HG03565 (cell line): Measurements from ENCODE around the gene DGLUCY.
A peak's percentile ranks its signal among the peaks of the same experiment; 100 is the strongest.
"Not testable (repeated sequence)": the region's sequence is repeated elsewhere in the genome, so short reads cannot be mapped to it uniquely, and the experiment has no call there.

Experiments
- ATAC-seq: cut with Tn5 transposase; IDR thresholded peaks from one replicate; pipeline ENCODE4 v1.9.1; 2021; ENCODE audit warnings: mild to moderate bottlenecking, moderate library complexity; ENCODE audit not compliant: unreplicated experiment

Gene DGLUCY

DNA sequence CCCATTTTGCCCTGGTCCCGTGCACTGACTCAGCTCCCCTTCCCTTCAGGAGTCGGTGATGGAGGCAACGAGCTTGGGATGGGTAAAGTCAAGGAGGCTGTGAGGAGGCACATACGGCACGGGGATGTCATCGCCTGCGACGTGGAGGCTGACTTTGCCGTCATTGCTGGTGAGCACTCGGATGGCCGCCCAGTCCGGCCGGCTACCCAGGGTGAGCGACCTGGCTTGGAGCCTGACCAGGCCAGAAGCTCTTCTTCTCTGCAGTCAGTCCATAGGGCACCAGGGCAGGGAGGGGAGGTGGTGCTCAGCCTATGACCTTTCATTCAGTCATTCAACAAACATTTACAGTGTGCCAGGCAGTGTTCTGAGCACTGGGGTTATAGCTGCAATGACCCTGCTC is 90.8 kb downstream of the DGLUCY start:
- no peak for ATAC-seq

GRCh38 chr14:91205459-91205858 is 91.6 kb downstream of the DGLUCY start:
- no peak for ATAC-seq

DNA sequence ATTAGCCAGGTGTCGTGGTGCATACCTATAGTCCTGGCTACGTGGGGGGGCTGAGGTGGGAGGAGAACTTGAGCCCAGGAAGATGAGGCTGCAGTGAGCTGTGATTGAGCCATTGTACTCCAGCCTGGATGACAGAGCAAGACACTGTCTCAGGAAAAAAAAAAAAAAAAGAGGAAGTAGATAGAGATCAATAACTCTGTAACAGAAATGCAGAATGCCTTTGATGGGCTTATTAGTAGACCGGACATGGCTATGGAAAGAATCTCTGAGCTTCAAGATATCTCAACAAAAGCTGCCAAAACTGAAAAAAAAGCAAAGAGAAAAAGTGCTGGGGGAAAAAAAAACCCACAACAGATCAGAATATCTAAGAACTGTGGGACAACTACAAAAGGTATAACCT is 93.1 kb downstream of the DGLUCY start:
- no peak for ATAC-seq

GRCh38 chr14:91211017-91211416 is 97.1 kb downstream of the DGLUCY start:
- ATAC-seq, result no peak

- ATAC-seq, result no peak
Measured at GRCh38 chr14:91214306-91214705, 100.4 kb downstream of the DGLUCY start.

DNA sequence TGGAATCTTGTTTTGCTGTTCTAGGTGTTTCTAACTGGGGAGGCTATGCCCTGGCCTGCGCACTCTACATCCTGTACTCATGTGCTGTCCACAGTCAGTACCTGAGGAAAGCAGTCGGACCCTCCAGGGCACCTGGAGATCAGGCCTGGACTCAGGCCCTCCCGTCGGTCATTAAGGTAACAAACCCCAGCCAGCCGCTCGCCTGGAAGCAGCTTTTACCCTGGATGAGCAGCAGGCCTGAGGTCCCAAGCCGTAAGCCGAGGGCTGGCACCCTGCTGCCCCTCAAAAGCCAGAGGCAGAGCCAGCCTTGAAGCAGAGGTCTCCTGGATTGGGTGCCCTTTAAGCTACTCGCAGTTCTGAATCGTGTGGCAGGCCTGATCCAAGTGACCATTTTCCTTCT is 101.5 kb downstream of the DGLUCY start:
- ATAC-seq, result no peak

GRCh38 chr14:91216731-91217226 is 102.9 kb downstream of the DGLUCY start:
- no peak for ATAC-seq

- ATAC-seq, result no peak
Measured at GRCh38 chr14:91218014-91218413, 104.1 kb downstream of the DGLUCY start.

DNA sequence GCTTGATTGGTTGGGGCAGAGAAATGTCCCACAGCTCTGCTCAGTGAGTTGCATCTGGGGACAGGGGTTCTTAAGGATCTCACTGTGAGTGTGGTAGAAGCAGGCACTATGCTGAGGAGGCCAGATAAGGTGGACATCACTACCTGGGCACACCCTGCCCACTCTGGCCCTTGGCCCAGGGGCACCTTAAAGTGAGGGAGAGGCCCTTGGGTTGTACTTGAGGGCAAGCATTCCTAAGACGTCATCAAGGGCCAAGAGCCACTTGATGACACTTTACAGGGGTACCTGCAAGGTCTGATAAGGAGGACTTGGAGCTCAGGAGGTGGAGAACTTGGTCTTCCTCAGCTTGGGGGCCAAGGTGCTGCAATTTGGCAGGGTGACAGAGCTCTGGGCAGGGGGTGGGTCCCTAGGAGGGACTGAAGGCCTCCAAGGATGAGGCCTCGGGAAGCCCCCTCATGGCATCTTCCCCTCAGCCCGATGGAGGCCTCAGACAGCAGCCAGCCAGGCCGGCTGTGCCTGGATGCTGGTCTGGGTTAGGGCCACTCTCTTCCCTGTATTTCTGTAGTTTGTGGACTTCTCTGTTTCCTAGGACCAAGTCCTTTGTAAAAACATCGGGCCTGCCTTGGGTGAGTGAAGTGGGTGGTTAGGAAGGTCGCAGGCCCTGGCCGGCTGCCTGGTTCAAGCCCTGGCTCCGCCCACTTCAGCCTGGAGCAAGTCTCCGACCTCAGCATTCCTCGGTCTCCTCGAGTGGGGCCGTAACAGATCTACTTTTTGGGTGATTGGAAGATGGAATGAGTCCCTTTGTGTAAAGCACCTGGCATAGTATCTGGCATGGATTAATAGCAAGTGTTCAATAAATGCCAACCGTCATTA is 105.9 kb downstream of the DGLUCY start:
- no peak for ATAC-seq

GRCh38 chr14:91220581-91221000 is 106.7 kb downstream of the DGLUCY start:
- ATAC-seq, result no peak

DNA sequence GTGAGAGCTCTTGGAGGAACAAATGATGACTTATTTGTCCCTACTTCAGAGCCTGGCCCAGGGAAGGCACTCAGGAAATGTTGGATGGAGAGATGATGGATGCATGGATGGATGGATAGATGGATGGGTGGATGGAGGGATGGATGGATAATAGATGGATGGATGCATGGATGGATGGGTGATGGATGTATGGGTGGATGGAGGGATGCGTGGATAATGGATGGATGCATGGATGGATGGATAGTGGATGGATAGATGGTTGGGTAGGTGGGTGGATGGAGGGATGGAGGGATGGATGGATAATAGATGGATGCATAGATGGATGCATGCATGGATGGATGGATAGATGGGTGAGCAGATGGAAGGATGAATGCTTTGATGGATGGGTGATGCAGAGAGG is 107.4 kb downstream of the DGLUCY start:
- no peak for ATAC-seq

DNA sequence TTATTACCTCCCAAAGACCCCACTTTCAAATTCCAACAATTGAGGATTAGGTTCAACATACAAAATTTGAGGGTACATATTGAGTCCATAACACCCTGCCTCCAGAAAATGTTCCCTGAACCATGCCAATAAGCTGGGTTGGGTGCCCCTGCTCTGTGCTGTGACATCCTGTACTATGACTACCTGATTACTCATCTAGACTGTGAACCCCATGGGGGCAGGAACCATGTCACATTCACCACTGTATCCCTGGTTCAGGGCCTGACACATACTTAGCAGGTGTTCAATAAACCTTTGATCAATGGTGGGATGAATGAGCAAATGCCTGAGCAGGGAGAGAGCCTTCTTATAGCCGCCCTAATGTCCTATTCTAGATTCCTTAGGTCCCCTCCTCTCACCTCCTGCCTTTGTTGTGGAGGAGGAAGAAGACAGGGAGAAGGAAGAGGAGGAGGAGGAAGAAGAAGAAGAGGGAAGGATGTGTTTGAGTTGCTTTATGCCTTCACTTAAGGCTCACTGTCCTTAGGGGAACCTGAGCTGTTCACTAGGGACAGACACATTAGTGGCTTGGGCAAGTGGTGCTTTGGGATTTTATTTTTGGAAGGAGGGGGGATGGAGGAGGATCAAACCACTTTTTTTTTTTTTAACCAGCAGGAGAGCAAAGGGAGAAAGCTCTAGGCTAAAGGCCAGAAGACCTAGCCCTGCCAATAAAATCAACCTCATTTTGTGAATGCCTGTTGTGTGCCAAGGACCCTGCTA is 109.3 kb downstream of the DGLUCY start:
- ATAC-seq, result no peak

GRCh38 chr14:91225025-91225424 is 111.2 kb downstream of the DGLUCY start:
- no peak for ATAC-seq

- ATAC-seq, result not testable (repeated sequence)
Measured at GRCh38 chr14:91226360-91226759, 112.5 kb downstream of the DGLUCY start.

- no peak for ATAC-seq
Measured at GRCh38 chr14:91227183-91227628, 113.3 kb downstream of the DGLUCY start.

DNA sequence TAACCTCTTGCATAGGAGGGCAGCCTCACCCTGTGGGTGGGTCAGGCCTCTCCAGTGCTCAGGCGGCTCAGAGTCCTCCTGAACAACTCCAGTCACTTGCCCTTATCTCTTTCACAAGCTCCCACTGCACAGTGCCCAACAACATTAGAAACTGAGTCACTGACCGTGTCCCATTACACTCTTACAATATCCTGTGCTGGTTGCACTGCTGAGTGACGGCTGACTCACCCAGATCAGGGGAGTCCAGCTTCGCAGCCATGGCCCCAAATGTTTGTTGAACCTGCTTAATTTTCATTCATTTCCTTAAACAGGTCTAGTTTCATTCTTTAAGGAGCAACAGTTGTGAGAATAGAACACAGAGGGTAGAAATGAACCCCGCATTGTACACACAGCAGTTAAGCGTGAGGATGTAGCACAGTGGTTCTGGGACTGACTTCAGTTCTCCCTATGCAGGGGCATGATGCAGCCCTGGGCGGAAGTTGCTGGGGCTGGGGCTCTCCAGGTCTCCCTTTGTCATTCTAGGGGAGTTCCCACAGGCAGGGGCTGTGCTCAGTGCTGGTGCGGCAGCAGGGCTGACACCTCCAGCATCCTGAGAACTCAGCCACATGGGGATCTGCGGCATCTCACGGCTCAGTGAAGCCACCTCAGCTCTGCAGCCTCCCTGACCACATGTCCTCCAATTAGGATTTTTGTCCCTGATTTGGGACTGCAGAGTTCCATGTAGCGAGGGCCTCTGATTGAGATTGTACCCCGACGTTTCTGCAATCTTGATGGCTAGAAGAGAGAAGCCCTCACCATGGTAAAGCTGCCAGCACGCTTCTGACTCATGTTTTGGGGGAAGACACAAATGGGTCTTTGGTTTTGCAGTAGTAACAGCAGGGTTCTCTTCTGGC is 114.5 kb downstream of the DGLUCY start:
- ATAC-seq, result peak; percentile 67

DNA sequence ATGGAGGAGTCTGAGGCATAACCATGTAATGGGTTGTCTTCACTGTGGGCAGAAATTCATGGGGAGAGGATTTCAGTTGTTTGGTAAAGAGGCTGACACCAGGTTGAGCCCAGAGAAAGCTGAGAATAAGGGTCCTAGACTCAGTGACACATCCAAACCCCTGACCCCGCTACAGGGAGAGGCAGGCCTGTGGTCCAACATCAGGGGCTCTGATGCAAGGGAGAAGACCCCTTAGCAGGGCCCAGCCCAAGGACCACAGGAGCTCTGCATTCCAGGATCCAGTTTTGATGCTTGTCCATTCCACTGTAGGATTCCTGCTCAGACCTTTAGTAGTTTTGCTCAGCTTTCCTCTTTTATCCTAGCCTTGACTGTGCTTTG is 115.1 kb downstream of the DGLUCY start:
- ATAC-seq, result no peak

DNA sequence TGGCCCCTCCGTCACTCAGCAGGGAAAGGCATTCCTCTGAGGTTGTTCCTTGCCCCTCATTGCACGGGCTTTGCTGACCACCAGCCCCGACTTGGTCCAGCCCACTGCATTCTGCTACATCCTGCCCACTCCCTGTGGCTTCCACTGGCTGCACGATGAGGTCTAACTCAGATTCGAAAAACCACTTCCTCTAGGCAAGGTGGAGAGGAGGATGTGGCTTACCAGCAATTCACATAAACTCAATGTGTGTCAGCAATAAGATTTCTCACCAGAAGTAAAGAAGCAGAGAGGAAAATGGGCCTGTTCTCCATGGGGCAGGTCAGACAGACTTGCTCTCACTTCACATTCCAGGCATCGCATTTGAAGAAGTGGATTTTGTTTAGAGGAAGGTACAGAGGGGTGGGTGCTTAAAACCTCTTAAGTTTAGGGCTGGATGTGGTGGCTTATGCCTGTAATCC is 115.9 kb downstream of the DGLUCY start:
- ATAC-seq, result peak; percentile 76

DNA sequence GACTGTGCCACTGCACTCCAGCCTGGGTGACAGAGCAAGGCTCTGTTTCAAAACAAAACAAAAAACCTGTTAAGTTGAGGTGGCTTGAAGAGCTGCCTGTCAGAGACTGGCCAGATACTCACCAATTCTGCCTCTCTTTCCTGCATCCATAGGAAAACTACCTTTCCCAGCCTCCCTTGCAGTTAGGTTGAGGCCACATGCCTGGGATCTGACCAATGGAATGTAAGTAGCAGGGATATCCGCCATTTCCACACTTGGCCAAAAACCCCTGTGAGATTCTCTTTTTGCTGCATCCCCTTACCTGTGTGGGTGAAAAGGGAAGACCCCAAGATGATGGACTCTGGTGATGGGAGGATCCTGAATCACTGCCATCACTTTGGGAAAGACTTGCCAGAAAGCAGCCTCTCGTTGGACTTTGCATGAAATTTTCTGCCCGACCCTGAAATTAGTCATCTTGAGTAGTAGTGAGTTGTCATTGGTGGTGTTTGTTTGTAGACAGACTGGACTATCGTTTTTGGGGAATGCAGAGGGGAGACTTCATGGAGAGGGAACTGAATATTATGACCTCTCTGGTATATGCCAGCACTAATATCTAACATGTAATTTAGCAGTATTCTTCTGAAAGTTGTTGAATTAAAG is 116.6 kb downstream of the DGLUCY start:
- no peak for ATAC-seq

- no peak for ATAC-seq
Measured at GRCh38 chr14:91231446-91231845, 117.6 kb downstream of the DGLUCY start.
